GM19372 (cell line): ENCODE data around the gene ADD1.

ENCODE experiments used
- ATAC-seq: cut with Tn5 transposase; IDR thresholded peaks from one replicate; pipeline ENCODE4 v1.9.1; 2021; ENCODE audit warnings: mild to moderate bottlenecking, low read depth, moderate library complexity; ENCODE audit not compliant: unreplicated experiment

The ADD1 gene

DNA sequence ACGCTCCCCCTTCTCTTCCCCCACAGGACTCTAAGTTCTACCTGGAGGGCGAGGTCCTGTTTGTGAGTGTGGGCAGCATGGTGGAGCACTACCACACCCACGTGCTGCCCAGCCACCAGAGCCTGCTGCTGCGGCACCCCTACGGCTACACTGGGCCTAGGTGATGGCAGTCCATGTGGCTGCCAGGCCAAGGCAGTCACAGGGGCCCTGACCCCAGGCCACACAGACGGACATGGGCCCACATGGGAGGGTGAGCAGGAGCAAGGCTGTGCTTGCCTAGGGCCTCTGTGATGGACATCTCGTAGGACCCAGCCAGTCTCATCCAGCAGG, 10.0 kb upstream of the ADD1 start:
- no peak for ATAC-seq

GRCh38 chr4:2834001-2834921, 9.4 kb upstream of the ADD1 start:
- no peak for ATAC-seq

DNA sequence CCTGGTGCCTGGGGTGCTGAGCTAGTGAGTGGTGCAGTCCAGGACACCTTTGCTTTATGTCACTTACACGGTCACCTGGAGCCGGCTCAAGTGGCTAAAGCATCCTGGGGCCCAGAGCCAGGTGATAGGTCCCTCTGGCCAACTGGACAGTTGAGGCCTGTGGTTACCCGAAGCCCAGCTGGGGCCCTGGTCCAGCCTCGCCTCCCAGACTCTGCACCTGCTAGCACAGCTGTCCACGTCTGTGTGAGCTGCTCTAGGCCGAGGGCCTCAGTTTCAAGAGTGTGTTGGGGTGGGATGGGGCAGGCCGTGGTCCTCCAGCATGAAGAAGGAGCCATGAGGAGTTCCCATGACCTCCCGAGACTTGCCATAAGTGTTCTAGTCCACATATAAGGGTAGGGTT, 7.7 kb upstream of the ADD1 start:
- ATAC-seq = no peak

DNA sequence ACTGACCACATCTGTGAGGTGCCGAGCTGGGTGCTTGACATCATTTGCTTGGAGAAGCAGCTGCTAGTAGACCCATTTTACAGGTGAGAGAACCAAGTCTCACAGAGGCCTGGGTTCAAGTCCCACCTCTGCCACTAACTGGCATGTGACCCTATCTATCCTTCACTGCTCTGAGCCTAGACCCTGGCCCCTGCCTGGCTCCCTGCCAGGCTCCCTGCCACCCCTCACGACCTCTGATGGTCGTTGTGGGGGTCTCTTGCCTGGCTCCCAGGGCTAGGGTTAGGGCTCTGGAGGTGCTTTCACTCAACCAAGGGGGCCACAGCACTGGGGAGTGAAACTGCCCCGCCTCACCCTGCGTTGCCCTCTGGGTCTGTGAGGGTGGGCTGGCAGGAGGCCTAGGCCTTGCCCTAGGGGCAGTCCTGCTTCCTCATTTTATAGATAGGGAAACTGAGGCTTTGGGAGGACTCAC, 7.2 kb upstream of the ADD1 start:
- ATAC-seq = no peak

GRCh38 chr4:2837110-2837903, 6.3 kb upstream of the ADD1 start:
- no peak for ATAC-seq

DNA sequence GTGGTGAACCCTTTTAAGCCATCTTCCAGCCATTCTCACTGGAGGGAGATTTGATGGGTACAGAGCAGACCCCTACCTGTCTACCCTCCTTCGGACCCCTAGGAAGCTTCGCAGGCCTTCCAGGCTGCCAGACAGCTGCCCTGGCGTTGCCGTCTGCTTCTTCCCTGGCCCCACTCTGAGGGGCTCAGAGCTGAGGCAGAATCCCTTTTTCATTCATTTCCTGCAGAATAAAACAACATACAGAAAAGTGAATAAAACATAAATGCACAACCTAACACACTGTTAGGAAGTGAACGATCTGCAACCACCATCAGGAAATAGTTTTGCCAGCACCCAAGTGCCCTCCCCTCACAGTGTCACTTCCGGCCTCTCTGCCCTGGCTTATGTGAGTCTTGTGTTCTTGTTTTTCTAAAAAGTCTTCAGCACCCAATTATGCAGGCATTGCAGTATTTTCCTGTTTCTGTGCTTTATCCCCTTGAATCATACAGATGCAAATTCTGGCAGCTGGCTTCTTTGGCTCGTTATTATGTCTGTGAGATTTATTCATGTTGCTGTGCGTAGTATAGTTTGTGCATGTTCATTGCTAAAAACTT, 5.6 kb upstream of the ADD1 start:
- ATAC-seq = no peak

DNA sequence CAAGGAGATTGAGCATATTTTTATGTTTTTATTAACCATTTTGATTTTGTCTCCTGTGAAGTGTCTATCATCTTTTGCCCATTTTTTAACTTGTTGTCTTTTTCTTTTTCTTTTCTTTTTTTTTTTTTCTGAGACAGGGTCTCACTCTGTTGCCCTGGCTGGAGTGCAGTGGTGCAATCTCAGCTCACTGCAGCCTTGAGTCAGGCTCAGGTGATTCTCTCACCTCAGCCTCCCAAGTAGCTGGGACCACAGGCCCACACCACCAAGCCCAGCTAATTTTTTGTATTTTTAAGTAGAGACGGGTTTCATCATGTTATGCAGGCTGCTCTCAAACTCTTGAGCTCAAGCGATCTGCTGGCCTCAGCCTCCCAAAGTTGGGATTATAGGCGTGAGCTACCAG, 4.6 kb upstream of the ADD1 start:
- ATAC-seq = no peak

DNA sequence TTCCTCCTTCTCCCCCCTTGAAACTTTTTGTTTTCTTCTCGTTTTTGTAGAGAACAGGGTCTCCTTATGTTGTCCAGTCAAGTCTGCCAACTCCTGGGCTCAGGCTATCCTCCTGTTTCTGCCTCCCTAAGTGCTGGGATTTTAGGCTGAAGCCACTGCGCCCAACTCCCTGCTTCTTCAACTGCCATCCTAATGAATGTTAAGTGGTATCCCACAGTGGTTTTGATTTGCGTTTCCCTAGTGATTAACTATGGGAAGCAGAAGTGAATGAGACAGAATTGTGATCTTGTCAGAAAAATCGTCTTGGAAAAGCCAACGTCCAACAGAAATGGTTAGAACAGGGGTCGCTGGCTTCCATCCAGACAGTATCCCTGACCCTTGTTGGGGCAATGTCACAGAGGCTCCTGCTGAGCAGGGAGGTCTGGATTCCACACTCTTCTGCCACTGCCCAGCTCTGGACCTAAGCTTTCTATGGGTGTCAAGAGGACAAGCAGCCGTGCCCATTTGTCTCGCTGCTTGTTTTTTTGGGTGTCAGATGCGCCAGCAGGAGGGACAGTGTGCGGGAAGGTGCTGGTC, 869 bp upstream of the ADD1 start:
- no peak for ATAC-seq

- peak; percentile 26 for ATAC-seq
Observed at GRCh38 chr4:2843941-2844584, 419 bp downstream of the ADD1 start.

DNA sequence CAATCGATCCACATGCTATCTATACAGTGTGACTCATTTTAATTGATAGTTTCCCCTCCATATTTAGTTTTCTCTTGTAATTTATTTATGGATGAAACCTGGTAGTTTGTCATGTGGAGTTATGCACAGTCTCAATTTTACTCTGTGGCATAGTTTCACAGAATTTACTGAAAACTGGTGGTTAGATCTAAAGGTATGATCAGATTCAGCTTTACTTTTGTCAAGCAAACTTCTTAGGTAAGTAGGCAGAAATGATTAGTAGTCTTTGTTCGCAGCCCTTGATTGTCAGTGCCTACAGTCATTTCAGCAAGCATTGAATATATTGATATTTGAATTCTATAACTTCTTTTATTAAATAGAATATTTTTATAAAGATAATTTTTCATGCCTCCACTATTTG, 2.5 kb downstream of the ADD1 start:
- ATAC-seq = no peak

- no peak for ATAC-seq
Observed at GRCh38 chr4:2847302-2847871, 3.7 kb downstream of the ADD1 start.

- ATAC-seq = no peak
Observed at GRCh38 chr4:2848449-2848848, 4.8 kb downstream of the ADD1 start.

DNA sequence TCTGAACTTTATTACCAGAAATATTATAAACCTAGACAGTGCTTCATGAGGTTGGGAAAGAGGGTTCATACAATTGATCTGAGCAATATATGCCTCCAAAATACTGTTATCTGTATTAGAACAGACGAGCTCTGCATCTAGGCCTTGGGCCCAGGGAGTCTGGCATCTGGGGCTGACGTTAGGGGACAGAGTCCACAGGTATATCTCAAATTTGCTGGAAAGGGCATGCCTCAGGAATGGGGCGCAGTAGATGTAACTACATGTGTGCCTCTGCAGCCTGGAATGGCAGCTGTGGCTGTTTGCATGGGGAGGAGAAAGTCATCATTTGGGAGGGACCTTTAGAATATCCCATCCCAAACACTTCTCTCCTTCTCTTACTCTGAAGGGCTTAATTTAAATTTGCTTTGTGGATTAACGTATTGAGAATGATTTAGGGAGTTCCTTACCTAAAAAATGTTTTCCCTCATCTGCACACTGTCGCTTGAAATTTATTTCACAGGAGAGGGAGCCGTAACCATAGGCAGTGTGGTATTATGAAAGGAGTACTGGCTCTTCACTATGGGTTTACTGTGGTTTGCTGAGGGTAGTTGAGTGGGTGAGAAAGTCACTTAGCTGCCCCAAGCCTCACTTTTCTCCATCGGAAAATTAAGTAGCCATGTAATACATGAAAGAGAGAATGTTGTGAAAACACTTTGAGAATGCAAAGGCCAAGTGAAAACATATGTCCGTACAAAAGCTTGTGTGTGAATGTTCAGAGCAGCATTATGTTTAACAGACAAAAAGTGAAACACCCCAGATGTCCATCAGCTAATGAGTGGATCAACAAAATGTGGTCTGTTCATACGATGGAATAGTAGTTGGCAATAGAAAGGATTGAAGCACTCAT, 5.9 kb downstream of the ADD1 start:
- no peak for ATAC-seq

- ATAC-seq = no peak
Observed at GRCh38 chr4:2850966-2851798, 7.5 kb downstream of the ADD1 start.

DNA sequence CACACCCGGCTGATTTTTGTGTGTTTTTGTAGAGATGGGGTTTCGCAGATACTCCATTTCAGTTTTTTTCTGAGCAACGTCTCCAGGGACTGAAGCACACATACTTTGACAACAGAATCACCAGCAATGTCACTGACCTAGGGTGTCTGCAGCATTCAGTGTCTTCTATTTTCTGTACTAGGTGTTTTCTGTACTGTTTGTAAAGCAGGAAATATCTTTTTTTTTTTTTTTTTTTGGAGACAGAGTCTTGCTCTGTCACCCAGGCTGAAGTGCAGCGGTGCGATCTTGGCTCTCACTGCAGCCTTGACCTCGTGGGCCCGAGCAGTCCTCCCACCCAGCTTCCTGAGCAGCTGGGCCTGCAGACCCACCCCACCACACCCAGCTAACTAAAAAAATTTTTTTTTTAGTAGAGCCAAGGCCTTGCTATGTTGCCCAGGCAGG, 8.9 kb downstream of the ADD1 start:
- ATAC-seq = peak; percentile 75

- no peak for ATAC-seq
Observed at GRCh38 chr4:2855584-2855983, 11.9 kb downstream of the ADD1 start.

- ATAC-seq = no peak
Observed at GRCh38 chr4:2856266-2856665, 12.6 kb downstream of the ADD1 start.

DNA sequence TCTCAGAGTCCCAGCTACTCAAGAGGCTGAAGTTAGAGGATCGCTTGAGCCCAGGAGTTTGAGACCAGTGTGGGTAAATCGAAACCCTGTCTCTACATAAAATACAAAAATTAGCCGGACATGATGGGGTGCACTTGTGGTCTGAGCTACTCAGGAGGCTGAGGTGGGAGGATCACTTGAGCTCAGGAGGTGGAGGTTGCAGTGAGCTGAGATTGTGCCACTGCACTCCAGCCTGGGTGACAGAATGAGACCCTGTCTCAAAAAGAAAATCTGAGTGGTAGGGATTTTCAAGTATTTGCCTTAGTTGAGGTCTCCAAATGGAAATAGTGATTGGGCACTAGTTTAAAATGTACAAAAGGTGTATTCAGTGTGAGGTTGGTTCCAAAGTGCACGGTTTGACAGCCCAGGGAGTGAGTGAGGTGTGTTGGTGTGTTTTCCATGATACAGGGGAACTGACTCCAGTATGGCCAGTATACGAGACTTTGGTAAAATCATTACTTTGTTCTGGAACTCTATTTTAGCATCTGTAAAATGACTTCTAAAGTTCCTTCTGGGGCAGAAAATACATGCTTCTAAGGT, 13.8 kb downstream of the ADD1 start:
- ATAC-seq = no peak
